OCI-LY3 (cell line): ENCODE results near the gene AHCYL2.

Source experiments
- H2AFZ ChIP-seq: fragments of 200-600, 300-600 bp; shearing (Covaris generic); 2 replicates; pipeline ENCODE4 v1.6.0; 2014; ENCODE audit warnings: antibody characterized with exemption, low read depth, low read length
- H3K27ac ChIP-seq: fragments of 200-600, 300-600 bp; sonication (generic); 2 replicates; pipeline ENCODE4 v1.5.1; 2014; ENCODE audit warnings: mild to moderate bottlenecking, low read length, moderate library complexity, mixed read lengths
- H3K27me3 ChIP-seq: fragments of 200-600, 300-600 bp; sonication (generic); 2 replicates; pipeline ENCODE4 v1.6.1; 2014; ENCODE audit warnings: low read depth, low read length, mixed read lengths
- H3K36me3 ChIP-seq: fragments of 200-600, 300-600 bp; sonication (generic); replicated peaks from 2 replicates; pipeline ENCODE3; 2014; ENCODE audit warnings: low read depth, low read length, mixed read lengths
- H3K4me1 ChIP-seq: fragments of 300-600, 200-600 bp; sonication (generic); 2 replicates; pipeline ENCODE4 v1.6.1; 2014; ENCODE audit warnings: low read length, mixed read lengths
- H3K4me2 ChIP-seq: fragments of 200-600, 300-600 bp; sonication (generic); 2 replicates; pipeline ENCODE4 v1.6.1; 2014; ENCODE audit warnings: low read length, mixed read lengths
- H3K4me3 ChIP-seq: fragments of 300-600, 200-600 bp; sonication (generic); 2 replicates; pipeline ENCODE4 v1.5.1; 2014; ENCODE audit warnings: antibody characterized with exemption, mild to moderate bottlenecking, low read length, moderate library complexity
- H3K79me2 ChIP-seq: fragments of 300-600, 200-600 bp; shearing (Covaris generic); 2 replicates; pipeline ENCODE4 v1.6.1; 2014; ENCODE audit warnings: mild to moderate bottlenecking, low read length, mixed read lengths
- H3K9ac ChIP-seq: fragments of 300-600, 200-600 bp; shearing (Covaris generic); 2 replicates; pipeline ENCODE4 v1.6.0; 2014; ENCODE audit warnings: mild to moderate bottlenecking, low read length, moderate library complexity
- H3K9me3 ChIP-seq: fragments of 200-600, 300-600 bp; shearing (Covaris generic); 2 replicates; pipeline ENCODE4 v1.6.1; 2014; ENCODE audit warnings: low read length, mixed read lengths; ENCODE audit not compliant: insufficient read depth
- H4K20me1 ChIP-seq: fragments of 200-600, 300-600 bp; sonication (generic); 2 replicates; pipeline ENCODE4 v1.6.1; 2016; ENCODE audit warnings: low read length, mixed read lengths; ENCODE audit not compliant: insufficient read depth
- EZH2phosphoT487 ChIP-seq: fragments of 200-600 bp; shearing (Covaris generic); IDR thresholded peaks from 2 replicates; pipeline ENCODE4 v1.6.1; 2018; ENCODE audit warnings: antibody characterized with exemption, mixed run types, low read depth
- TF ChIP-seq, protein P1 (sequence below): fragments of 200-600, 300-600 bp; sonication (generic); IDR thresholded peaks from 2 replicates; pipeline ENCODE4 v1.5.1; 2014; ENCODE audit warnings: antibody characterized with exemption, low read length, low read depth

AHCYL2 gene

DNA sequence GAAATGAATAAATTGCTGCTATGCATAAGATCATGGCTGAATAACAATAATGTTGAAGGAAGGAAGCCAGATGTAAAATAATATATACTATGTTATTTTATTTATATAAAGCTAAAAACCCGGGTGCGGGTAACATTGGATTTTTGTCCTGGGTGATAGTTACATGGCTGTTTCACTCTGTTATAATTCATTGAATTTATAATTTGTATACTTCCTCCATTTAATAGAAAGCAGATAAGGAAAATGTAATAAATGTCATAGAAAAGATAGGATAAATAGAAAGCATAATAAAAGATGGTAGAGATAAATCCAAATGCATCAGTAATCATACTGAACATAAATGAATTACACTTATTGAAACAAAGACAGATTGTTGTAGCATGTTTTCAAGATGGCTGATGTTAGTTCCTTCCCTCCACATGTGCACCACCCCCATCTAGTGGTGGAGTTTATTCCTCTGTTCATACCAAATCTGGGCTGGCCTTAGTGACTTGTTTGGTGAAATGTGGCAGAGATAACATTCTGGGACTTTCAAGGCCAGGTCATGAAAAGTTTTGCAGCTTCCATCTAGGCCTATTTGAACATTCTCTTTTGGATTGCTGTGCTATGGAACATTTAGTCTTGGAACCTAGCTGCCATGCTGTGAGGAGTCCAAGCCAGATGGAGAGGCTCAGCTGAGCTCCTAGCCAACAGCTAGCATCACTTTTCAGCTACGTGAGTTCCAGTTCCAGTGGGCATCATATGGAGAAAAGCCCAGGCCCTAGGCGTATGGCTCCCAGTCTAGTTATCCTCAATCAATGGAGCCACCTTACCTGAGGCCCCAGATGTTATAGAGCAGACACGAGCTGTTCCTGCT lies 46.9 kb downstream of the AHCYL2 start:
- H3K27me3 ChIP-seq = no peaks in the 10 kb centered on the region
- no peaks in the 10 kb centered on the region for H3K9me3 ChIP-seq
- TF ChIP-seq, protein P1, sequence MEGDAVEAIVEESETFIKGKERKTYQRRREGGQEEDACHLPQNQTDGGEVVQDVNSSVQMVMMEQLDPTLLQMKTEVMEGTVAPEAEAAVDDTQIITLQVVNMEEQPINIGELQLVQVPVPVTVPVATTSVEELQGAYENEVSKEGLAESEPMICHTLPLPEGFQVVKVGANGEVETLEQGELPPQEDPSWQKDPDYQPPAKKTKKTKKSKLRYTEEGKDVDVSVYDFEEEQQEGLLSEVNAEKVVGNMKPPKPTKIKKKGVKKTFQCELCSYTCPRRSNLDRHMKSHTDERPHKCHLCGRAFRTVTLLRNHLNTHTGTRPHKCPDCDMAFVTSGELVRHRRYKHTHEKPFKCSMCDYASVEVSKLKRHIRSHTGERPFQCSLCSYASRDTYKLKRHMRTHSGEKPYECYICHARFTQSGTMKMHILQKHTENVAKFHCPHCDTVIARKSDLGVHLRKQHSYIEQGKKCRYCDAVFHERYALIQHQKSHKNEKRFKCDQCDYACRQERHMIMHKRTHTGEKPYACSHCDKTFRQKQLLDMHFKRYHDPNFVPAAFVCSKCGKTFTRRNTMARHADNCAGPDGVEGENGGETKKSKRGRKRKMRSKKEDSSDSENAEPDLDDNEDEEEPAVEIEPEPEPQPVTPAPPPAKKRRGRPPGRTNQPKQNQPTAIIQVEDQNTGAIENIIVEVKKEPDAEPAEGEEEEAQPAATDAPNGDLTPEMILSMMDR = peak; percentile 84
- TF ChIP-seq EZH2phosphoT487 = no peak
- peaks cover 5% of the 10 kb centered on the region for H3K36me3 ChIP-seq
- H2AFZ ChIP-seq = peak overlapping the region; percentile 40; the same call in 1 of the 2 replicates
- peak overlapping the region; percentile 45 for H3K4me3 ChIP-seq
- no peak overlapping the region for H3K27ac ChIP-seq
- peak overlapping the region; percentile 54 for H3K4me2 ChIP-seq
- peak overlapping the region; percentile 11; the same call in 1 of the 2 replicates for H3K9ac ChIP-seq
- H4K20me1 ChIP-seq = no peaks in the 10 kb centered on the region
- no peaks in the 10 kb centered on the region for H3K79me2 ChIP-seq
- H3K4me1 ChIP-seq = peaks cover 16% of the 10 kb centered on the region

DNA sequence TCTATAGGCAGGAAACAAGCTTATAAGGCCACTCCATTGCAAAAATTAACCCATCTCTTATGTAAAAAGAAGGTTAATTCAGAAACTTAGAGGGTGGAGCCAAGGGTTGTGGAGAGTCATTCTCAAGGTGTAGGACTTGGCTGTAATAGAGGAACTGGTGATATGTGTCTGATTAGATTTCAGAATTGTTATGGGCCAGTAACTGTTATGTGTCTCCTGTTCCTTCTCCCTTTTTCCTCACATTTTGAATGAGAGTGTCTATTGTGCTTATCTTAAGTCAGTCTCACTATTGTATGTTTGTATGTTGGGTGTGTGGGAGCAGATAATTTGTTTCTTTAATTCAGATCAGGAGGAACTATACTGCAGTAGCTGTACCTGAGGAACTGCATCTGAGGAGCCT lies 49.1 kb downstream of the AHCYL2 start:
- H2AFZ ChIP-seq = no peak overlapping the region
- no peak overlapping the region for H3K27ac ChIP-seq
- no peaks in the 10 kb centered on the region for H3K27me3 ChIP-seq
- H3K79me2 ChIP-seq = no peaks in the 10 kb centered on the region
- peaks cover 16% of the 10 kb centered on the region for H3K4me1 ChIP-seq
- H3K4me2 ChIP-seq = no peak overlapping the region
- H3K9me3 ChIP-seq = no peaks in the 10 kb centered on the region
- peaks cover 5% of the 10 kb centered on the region for H3K36me3 ChIP-seq
- TF ChIP-seq EZH2phosphoT487 = no peak
- TF ChIP-seq, protein P1 = no peak
- H3K4me3 ChIP-seq = no peak overlapping the region
- no peaks in the 10 kb centered on the region for H4K20me1 ChIP-seq
- H3K9ac ChIP-seq = no peak overlapping the region

DNA sequence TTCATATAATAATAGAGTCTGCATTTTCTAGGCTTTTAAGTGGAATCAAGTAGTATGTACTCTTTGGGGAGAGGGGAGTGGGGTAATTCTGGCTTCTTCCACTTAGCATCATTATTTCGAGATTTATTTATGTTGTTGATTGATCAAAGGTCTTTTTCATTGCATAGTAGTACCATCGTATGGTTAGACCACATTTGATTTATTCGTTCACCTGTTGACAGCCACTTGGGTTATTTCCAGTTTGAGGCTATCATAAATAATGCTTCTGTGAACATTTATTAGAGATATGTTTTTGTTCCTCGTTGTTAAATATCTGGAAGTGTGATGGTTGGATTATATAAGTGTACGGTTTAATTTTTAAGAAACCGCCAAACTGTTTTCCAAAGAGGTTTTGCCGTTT lies 52.8 kb downstream of the AHCYL2 start:
- H3K9me3 ChIP-seq = no peaks in the 10 kb centered on the region
- peaks cover 5% of the 10 kb centered on the region for H3K36me3 ChIP-seq
- no peaks in the 10 kb centered on the region for H3K79me2 ChIP-seq
- no peak overlapping the region for H2AFZ ChIP-seq
- H3K27me3 ChIP-seq = no peaks in the 10 kb centered on the region
- no peak for TF ChIP-seq EZH2phosphoT487
- TF ChIP-seq, protein P1 = no peak
- H3K9ac ChIP-seq = no peak overlapping the region
- H3K27ac ChIP-seq = no peak overlapping the region
- H4K20me1 ChIP-seq = no peaks in the 10 kb centered on the region
- no peak overlapping the region for H3K4me3 ChIP-seq
- H3K4me2 ChIP-seq = no peak overlapping the region
- no peaks in the 10 kb centered on the region for H3K4me1 ChIP-seq

DNA sequence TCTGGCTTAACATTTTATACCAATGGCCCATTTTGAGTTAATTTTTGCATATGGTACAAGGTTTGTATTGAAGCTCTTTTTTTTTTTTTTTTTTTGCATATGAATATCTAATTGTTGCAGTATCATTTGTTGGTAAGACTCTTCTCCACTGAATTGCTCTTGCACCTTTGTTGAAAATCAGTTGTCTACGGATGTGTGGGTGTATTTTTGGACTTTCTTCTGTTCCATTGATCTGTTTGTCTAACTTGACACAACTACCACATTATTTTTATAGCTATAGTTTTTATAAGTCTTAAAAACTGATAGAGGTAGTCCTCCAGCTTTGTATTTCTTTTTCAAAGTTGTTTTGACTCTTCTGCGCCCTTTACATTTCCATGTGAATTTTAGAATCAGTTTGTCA lies 53.9 kb downstream of the AHCYL2 start:
- Histone ChIP-seq H3K27me3 (no peaks in the 10 kb centered on the region), H3K4me3 (no peak overlapping the region), H3K9me3 (no peaks in the 10 kb centered on the region), H3K9ac (no peak overlapping the region), H3K27ac (no peak overlapping the region), H4K20me1 (no peaks in the 10 kb centered on the region), H3K4me2 (no peak overlapping the region), H2AFZ (no peak overlapping the region), H3K36me3 (peaks cover 5% of the 10 kb centered on the region), H3K4me1 (no peaks in the 10 kb centered on the region), H3K79me2 (no peaks in the 10 kb centered on the region)
- TF ChIP-seq, protein P1 = no peak
- no peak for TF ChIP-seq EZH2phosphoT487
